OCI-LY3 (cell line): Measurements from ENCODE around the gene TBCK.
"Not testable (repeated sequence)": the region's sequence is repeated elsewhere in the genome, so short reads cannot be mapped to it uniquely, and the experiment has no call there.

ENCODE experiments used
- H2AFZ ChIP-seq: fragments of 200-600, 300-600 bp; shearing (Covaris generic); 2 replicates; pipeline ENCODE4 v1.6.0; 2014; ENCODE audit warnings: antibody characterized with exemption, low read depth, low read length
- H3K27ac ChIP-seq: fragments of 200-600, 300-600 bp; sonication (generic); 2 replicates; pipeline ENCODE4 v1.5.1; 2014; ENCODE audit warnings: mild to moderate bottlenecking, low read length, moderate library complexity, mixed read lengths
- H3K27me3 ChIP-seq: fragments of 200-600, 300-600 bp; sonication (generic); 2 replicates; pipeline ENCODE4 v1.6.1; 2014; ENCODE audit warnings: low read depth, low read length, mixed read lengths
- H3K36me3 ChIP-seq: fragments of 200-600, 300-600 bp; sonication (generic); replicated peaks from 2 replicates; pipeline ENCODE3; 2014; ENCODE audit warnings: low read depth, low read length, mixed read lengths
- H3K4me1 ChIP-seq: fragments of 300-600, 200-600 bp; sonication (generic); 2 replicates; pipeline ENCODE4 v1.6.1; 2014; ENCODE audit warnings: low read length, mixed read lengths
- H3K4me2 ChIP-seq: fragments of 200-600, 300-600 bp; sonication (generic); 2 replicates; pipeline ENCODE4 v1.6.1; 2014; ENCODE audit warnings: low read length, mixed read lengths
- H3K4me3 ChIP-seq: fragments of 300-600, 200-600 bp; sonication (generic); 2 replicates; pipeline ENCODE4 v1.5.1; 2014; ENCODE audit warnings: antibody characterized with exemption, mild to moderate bottlenecking, low read length, moderate library complexity
- H3K79me2 ChIP-seq: fragments of 300-600, 200-600 bp; shearing (Covaris generic); 2 replicates; pipeline ENCODE4 v1.6.1; 2014; ENCODE audit warnings: mild to moderate bottlenecking, low read length, mixed read lengths
- H3K9ac ChIP-seq: fragments of 300-600, 200-600 bp; shearing (Covaris generic); 2 replicates; pipeline ENCODE4 v1.6.0; 2014; ENCODE audit warnings: mild to moderate bottlenecking, low read length, moderate library complexity
- H3K9me3 ChIP-seq: fragments of 200-600, 300-600 bp; shearing (Covaris generic); 2 replicates; pipeline ENCODE4 v1.6.1; 2014; ENCODE audit warnings: low read length, mixed read lengths; ENCODE audit not compliant: insufficient read depth
- H4K20me1 ChIP-seq: fragments of 200-600, 300-600 bp; sonication (generic); 2 replicates; pipeline ENCODE4 v1.6.1; 2016; ENCODE audit warnings: low read length, mixed read lengths; ENCODE audit not compliant: insufficient read depth
- CTCF ChIP-seq: fragments of 200-600, 300-600 bp; sonication (generic); IDR thresholded peaks from 2 replicates; pipeline ENCODE4 v1.5.1; 2014; ENCODE audit warnings: antibody characterized with exemption, low read length, low read depth
- EZH2phosphoT487 ChIP-seq: fragments of 200-600 bp; shearing (Covaris generic); IDR thresholded peaks from 2 replicates; pipeline ENCODE4 v1.6.1; 2018; ENCODE audit warnings: antibody characterized with exemption, mixed run types, low read depth

TBCK gene

GRCh38 chr4:106136777-106137331, 179.2 kb downstream of the TBCK start:
- no peak overlapping the region for H3K4me3 ChIP-seq

GRCh38 chr4:106132045-106132444, 184.0 kb downstream of the TBCK start:
- no peak overlapping the region for H3K27ac ChIP-seq
- H2AFZ ChIP-seq, result no peak overlapping the region
- H3K27me3 ChIP-seq, result no peaks in the 10 kb centered on the region
- TF ChIP-seq EZH2phosphoT487 (no peak), CTCF (no peak)
- H3K4me1 ChIP-seq, result no peaks in the 10 kb centered on the region
- no peaks in the 10 kb centered on the region; the same call in 1 of the 2 replicates for H3K9me3 ChIP-seq
- H3K9ac ChIP-seq, result no peak overlapping the region
- no peak overlapping the region for H3K4me2 ChIP-seq
- no peak overlapping the region for H3K4me3 ChIP-seq
- H3K79me2 ChIP-seq, result no peaks in the 10 kb centered on the region
- H3K36me3 ChIP-seq, result peaks cover 7% of the 10 kb centered on the region
- H4K20me1 ChIP-seq, result no peaks in the 10 kb centered on the region

More at GRCh38 chr4:106136777-106137331, 179.2 kb downstream of the TBCK start:
- H3K27me3 ChIP-seq, result no peaks in the 10 kb centered on the region
- H3K4me2 ChIP-seq, result no peak overlapping the region
- H3K4me1 ChIP-seq, result peaks cover 7% of the 10 kb centered on the region
- no peaks in the 10 kb centered on the region; the same call in 1 of the 2 replicates for H3K9me3 ChIP-seq
- H3K79me2 ChIP-seq, result no peaks in the 10 kb centered on the region
- H3K27ac ChIP-seq, result no peak overlapping the region
- no peak overlapping the region for H2AFZ ChIP-seq
- no peaks in the 10 kb centered on the region for H4K20me1 ChIP-seq
- TF ChIP-seq EZH2phosphoT487 (no peak), CTCF (no peak)
- no peak overlapping the region for H3K9ac ChIP-seq
- H3K36me3 ChIP-seq, result peaks cover 7% of the 10 kb centered on the region

- H3K9ac ChIP-seq, result no peak overlapping the region
- no peaks in the 10 kb centered on the region for H3K36me3 ChIP-seq
- no peaks in the 10 kb centered on the region for H3K9me3 ChIP-seq
- H3K4me3 ChIP-seq, result no peak overlapping the region
- H3K4me2 ChIP-seq, result no peak overlapping the region
- no peaks in the 10 kb centered on the region for H3K27me3 ChIP-seq
- no peaks in the 10 kb centered on the region for H3K79me2 ChIP-seq
- TF ChIP-seq CTCF, result no peak
- no peak for TF ChIP-seq EZH2phosphoT487
- H3K4me1 ChIP-seq, result peaks cover 3% of the 10 kb centered on the region; the same call in 1 of the 2 replicates
- H2AFZ ChIP-seq, result no peak overlapping the region
- no peak overlapping the region for H3K27ac ChIP-seq
- no peaks in the 10 kb centered on the region for H4K20me1 ChIP-seq
Observed at GRCh38 chr4:106126062-106126461, 189.9 kb downstream of the TBCK start.

GRCh38 chr4:106119949-106120555, 196.0 kb downstream of the TBCK start:
- H3K4me2 ChIP-seq, H3K9me3 ChIP-seq, H3K79me2 ChIP-seq, H3K4me1 ChIP-seq, H4K20me1 ChIP-seq, H3K27ac ChIP-seq, H3K27me3 ChIP-seq, H3K36me3 ChIP-seq, H3K4me3 ChIP-seq, H2AFZ ChIP-seq, H3K9ac ChIP-seq: not testable (repeated sequence)
